GM19035 (cell line): ENCODE measurements around the gene KIT.

ENCODE experiments used
- ATAC-seq: cut with Tn5 transposase; IDR thresholded peaks from one replicate; pipeline ENCODE4 v1.9.1; 2021; ENCODE audit not compliant: unreplicated experiment

KIT gene

GRCh38 chr4:54660591-54660990 lies 2.8 kb downstream of the KIT start:
- ATAC-seq = no peak

- ATAC-seq = no peak
Observed at GRCh38 chr4:54661169-54661568, 3.4 kb downstream of the KIT start.

GRCh38 chr4:54661686-54662085 lies 3.9 kb downstream of the KIT start:
- no peak for ATAC-seq

GRCh38 chr4:54662123-54662522 lies 4.4 kb downstream of the KIT start:
- ATAC-seq = no peak

GRCh38 chr4:54662901-54663585 lies 5.3 kb downstream of the KIT start:
- no peak for ATAC-seq

- no peak for ATAC-seq
Observed at GRCh38 chr4:54664400-54664799, 6.6 kb downstream of the KIT start.

- no peak for ATAC-seq
Observed at GRCh38 chr4:54668014-54668611, 10.4 kb downstream of the KIT start.

GRCh38 chr4:54669831-54670230 lies 12.1 kb downstream of the KIT start:
- no peak for ATAC-seq

- no peak for ATAC-seq
Observed at GRCh38 chr4:54675721-54676461, 18.1 kb downstream of the KIT start.

- no peak for ATAC-seq
Observed at GRCh38 chr4:54676658-54677057, 18.9 kb downstream of the KIT start.

- ATAC-seq = no peak
Observed at GRCh38 chr4:54677416-54677815, 19.7 kb downstream of the KIT start.

- ATAC-seq = no peak
Observed at GRCh38 chr4:54677853-54678650, 20.3 kb downstream of the KIT start.

- no peak for ATAC-seq
Observed at GRCh38 chr4:54678826-54679225, 21.1 kb downstream of the KIT start.

- no peak for ATAC-seq
Observed at GRCh38 chr4:54679813-54680212, 22.1 kb downstream of the KIT start.

- no peak for ATAC-seq
Observed at GRCh38 chr4:54683616-54684346, 26.0 kb downstream of the KIT start.

GRCh38 chr4:54685810-54686209 lies 28.1 kb downstream of the KIT start:
- ATAC-seq = no peak

GRCh38 chr4:54687887-54688841 lies 30.4 kb downstream of the KIT start:
- ATAC-seq = no peak

GRCh38 chr4:54695337-54695736 lies 37.6 kb downstream of the KIT start:
- ATAC-seq = no peak

GRCh38 chr4:54695788-54696187 lies 38.0 kb downstream of the KIT start:
- ATAC-seq = no peak

GRCh38 chr4:54696649-54697048 lies 38.9 kb downstream of the KIT start:
- no peak for ATAC-seq
